ENCODE measurements around the gene TTC16.

DNA sequence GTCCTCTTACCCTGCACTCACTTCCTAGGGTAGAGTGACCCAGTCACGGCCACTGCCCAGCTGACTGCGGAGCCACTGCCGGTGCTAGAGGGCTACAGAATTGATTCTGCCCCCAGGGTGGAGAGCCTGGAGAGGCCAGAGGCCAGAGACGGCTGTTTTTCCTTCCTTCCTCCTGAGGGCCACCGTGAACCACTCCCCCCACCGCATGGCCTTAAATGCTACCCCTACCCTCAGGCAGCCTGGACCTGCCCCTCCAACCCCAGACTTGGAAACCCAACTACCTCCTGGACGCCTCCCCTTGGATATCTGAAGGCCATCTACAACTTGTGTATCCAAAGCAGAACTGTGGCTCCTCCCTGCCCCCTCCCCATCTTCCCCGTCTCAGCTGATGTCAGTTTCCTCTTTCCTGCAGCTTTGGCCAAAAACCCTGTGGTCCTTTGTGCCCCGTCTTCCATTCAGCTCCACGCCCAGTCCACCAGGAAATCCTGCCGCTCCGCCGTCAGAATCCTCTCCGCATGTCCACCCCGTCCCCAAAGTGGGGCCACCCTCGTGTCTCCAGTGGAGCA is 46.3 kb downstream of the TTC16 start:
- no peak for TF ChIP-seq EP300 (IDR thresholded peaks at IDR 0.05)
- no peak for TF ChIP-seq POLR2A (IDR thresholded peaks at IDR 0.05; ENCODE audit: low read depth)
- TF ChIP-seq, protein P1, sequence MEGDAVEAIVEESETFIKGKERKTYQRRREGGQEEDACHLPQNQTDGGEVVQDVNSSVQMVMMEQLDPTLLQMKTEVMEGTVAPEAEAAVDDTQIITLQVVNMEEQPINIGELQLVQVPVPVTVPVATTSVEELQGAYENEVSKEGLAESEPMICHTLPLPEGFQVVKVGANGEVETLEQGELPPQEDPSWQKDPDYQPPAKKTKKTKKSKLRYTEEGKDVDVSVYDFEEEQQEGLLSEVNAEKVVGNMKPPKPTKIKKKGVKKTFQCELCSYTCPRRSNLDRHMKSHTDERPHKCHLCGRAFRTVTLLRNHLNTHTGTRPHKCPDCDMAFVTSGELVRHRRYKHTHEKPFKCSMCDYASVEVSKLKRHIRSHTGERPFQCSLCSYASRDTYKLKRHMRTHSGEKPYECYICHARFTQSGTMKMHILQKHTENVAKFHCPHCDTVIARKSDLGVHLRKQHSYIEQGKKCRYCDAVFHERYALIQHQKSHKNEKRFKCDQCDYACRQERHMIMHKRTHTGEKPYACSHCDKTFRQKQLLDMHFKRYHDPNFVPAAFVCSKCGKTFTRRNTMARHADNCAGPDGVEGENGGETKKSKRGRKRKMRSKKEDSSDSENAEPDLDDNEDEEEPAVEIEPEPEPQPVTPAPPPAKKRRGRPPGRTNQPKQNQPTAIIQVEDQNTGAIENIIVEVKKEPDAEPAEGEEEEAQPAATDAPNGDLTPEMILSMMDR (IDR thresholded peaks at IDR 0.05): no peak
